GM06990 (cell line): ENCODE results near the gene MMP20.
"Not testable (repeated sequence)": the region's sequence is repeated elsewhere in the genome, so short reads cannot be mapped to it uniquely, and the experiment has no call there.

Experiments
- DNase-seq: peaks from one replicate; pipeline ENCODE4 v3.0.0-alpha.2; 2011; ENCODE audit not compliant: insufficient read length; ENCODE audit errors: extremely low read depth
- H3K27me3 ChIP-seq: replicated peaks from 2 replicates; pipeline ENCODE4 v1.6.0; 2011; ENCODE audit warnings: low read length; ENCODE audit not compliant: control insufficient read depth, insufficient read depth
- H3K36me3 ChIP-seq: 2 replicates; pipeline ENCODE4 v1.5.1; 2011; ENCODE audit warnings: low read length; ENCODE audit not compliant: control insufficient read depth, insufficient read depth
- H3K4me3 ChIP-seq: replicated peaks from 2 replicates; pipeline ENCODE4 v1.5.1; 2011; ENCODE audit warnings: low read depth, mild to moderate bottlenecking, control low read depth, low read length
- CTCF ChIP-seq: IDR thresholded peaks from 2 replicates; pipeline ENCODE4 v1.5.1; 2011; ENCODE audit warnings: low read length, control low read depth, mild to moderate bottlenecking, inconsistent platforms; ENCODE audit not compliant: insufficient read depth, poor library complexity, severe bottlenecking

The MMP20 gene

GRCh38 chr11:102630598-102631448 lies 5.7 kb upstream of the MMP20 start:
- no peak for TF ChIP-seq CTCF
- Histone ChIP-seq H3K4me3 (no peak overlapping the region), H3K27me3 (no peaks in the 10 kb centered on the region; the same call in 1 of the 2 replicates), H3K36me3 (no peaks in the 10 kb centered on the region)
- DNase-seq: no peak

GRCh38 chr11:102629908-102630307 lies 4.8 kb upstream of the MMP20 start:
- DNase-seq, H3K36me3 ChIP-seq, H3K27me3 ChIP-seq, H3K4me3 ChIP-seq: not testable (repeated sequence)

- Histone ChIP-seq H3K27me3 (peaks cover 2% of the 10 kb centered on the region), H3K4me3 (no peak overlapping the region), H3K36me3 (no peaks in the 10 kb centered on the region)
- no peak for TF ChIP-seq CTCF
- no peak for DNase-seq
Observed at GRCh38 chr11:102626676-102627075, 1.5 kb upstream of the MMP20 start.

- H3K27me3 ChIP-seq: peaks cover 2% of the 10 kb centered on the region
- H3K4me3 ChIP-seq: no peak overlapping the region
- H3K36me3 ChIP-seq: no peaks in the 10 kb centered on the region
- TF ChIP-seq CTCF: no peak
- no peak for DNase-seq
Observed at GRCh38 chr11:102623998-102624397, 1.1 kb downstream of the MMP20 start.

GRCh38 chr11:102623128-102623527 lies 2.0 kb downstream of the MMP20 start:
- TF ChIP-seq CTCF: no peak
- Histone ChIP-seq H3K4me3 (no peak overlapping the region), H3K27me3 (peaks cover 2% of the 10 kb centered on the region), H3K36me3 (no peaks in the 10 kb centered on the region)
- no peak for DNase-seq

- Histone ChIP-seq H3K36me3 (no peaks in the 10 kb centered on the region), H3K27me3 (peaks cover 2% of the 10 kb centered on the region), H3K4me3 (no peak overlapping the region)
- DNase-seq: no peak
- TF ChIP-seq CTCF: no peak
Observed at GRCh38 chr11:102622258-102622657, 2.9 kb downstream of the MMP20 start.
